Retina (tissue), 1 donor: Measurements from ENCODE around the gene RNF114.
A peak's percentile ranks its signal among the peaks of the same experiment; 100 is the strongest.

Experiments
- DNase-seq: peaks from one replicate; pipeline ENCODE4 v3.0.0-alpha.2; 2016

Gene RNF114

DNA sequence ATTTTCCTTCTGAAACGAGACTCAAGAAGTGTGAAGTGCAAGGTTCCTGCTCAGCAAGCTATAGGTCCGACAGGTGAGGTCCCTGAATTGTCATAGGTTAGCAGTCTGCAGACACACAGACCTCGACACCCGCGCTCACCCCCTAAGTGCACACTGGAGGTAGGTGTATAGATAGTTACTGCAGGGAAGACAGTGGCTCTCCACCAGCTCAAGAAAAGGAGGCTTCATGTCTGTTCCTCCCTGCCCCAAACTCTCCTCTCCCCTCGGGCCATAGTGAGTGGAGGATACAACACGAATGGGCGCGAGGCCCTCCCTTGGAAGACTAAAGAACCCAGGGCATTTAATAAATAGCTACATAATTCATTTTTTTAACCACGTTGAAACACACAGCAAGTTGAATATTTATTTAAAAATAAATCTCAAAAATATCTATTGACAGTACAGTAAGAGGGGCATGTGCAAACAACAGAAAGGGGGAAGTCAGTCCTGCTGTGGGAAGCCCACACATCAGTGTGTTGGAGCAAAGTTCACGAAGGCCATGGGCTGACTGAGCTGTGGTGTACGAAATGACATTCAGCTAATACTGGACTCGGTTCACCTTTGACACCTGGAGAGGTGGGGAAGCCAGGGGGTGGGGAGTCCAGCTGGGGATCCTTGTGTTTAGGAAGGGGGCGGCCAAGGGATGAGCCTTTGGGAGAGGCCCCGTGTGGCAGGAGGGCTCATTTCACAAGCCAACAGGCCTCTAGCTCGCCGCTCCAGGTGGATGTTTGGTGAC is 31.6 kb upstream of the RNF114 start:
- DNase-seq: no peak

GRCh38 chr20:49905415-49906091 is 30.6 kb upstream of the RNF114 start:
- no peak for DNase-seq

DNA sequence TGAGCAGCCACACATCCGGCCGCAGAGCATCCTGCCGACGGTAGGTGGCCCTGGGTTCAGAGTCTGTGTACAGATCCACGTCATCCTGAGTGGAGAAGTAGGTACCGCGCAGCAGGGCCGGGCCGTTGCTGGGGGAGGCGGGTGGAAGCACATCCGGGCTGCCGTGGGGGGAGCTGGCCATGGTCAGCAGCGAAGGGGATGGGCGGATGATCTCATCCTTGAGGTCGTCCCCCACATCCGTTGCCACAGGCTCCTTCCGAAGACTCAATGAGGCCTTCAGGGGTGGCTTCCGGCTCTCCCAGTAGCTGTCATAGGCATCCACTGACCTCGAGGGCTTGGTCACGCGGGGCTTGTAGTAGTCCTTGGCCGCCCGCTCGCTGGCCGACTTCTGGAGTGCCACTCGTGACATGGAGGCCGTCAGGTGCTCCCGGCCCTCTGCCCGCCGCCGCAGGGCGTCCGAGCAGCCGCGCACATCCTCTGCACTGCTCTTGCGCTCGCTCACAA is 30.0 kb upstream of the RNF114 start:
- no peak for DNase-seq

DNA sequence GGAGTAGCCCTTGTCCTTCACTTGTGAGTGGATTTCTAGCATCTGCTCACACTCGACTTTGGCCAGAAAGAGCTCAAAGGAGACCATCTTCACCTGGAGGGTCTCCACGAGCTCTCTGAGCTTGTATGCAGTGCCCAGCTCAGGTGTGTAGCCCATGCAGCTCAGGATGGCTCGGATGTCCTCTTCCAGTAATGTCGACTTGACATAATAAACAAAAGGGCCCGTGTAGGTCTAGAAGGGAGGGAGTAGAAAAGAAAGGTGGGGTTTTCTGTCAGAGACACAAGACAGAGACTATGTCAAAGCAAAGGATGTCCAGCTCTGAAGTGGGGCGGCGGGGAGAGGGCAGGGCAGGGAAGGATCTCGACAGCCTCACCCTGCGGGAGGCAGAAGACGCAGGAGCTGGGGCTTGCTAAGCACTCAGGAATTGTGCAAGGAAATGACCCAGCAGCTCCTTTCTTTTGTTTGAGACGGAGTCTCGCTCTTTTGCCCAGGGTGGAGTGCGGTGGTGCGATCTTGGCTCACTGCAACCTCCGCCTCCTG is 29.5 kb upstream of the RNF114 start:
- DNase-seq: no peak

GRCh38 chr20:49907405-49908257 is 28.6 kb upstream of the RNF114 start:
- no peak for DNase-seq

DNA sequence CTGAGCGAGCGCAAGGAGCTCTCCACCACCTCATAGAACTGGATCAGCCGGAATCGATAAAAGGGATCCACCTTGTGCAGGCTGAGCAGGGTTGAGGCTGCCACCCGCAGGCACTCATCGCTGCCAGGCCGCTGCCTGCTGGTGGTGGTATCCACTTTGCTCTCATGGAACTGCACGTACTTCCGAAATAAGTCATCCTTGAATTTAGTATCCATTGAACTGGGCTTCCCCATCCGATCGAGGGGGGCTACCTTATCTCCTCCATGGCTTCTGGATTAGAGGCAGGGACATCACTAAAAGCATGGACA is 28.0 kb upstream of the RNF114 start:
- no peak for DNase-seq

GRCh38 chr20:49909499-49910339 is 26.5 kb upstream of the RNF114 start:
- DNase-seq: peak; percentile 14

DNA sequence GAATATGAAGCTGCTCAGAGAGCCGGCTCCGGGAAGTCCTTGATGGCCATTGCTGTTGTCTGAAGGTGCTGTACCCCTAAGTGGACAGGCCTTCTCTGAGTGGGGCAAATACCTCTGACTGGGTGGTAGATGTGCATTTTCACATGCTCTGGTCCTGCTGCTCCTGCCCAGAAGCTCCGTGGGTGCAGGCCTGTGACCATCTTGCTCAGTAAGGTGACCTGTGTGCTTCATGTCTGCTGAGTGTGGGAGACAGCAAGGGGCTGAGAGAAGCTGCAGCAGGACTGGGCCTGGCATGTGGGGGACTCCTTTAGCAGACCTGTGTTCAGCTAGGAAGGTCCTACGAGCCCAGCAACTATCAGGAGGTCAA is 25.9 kb upstream of the RNF114 start:
- no peak for DNase-seq

DNA sequence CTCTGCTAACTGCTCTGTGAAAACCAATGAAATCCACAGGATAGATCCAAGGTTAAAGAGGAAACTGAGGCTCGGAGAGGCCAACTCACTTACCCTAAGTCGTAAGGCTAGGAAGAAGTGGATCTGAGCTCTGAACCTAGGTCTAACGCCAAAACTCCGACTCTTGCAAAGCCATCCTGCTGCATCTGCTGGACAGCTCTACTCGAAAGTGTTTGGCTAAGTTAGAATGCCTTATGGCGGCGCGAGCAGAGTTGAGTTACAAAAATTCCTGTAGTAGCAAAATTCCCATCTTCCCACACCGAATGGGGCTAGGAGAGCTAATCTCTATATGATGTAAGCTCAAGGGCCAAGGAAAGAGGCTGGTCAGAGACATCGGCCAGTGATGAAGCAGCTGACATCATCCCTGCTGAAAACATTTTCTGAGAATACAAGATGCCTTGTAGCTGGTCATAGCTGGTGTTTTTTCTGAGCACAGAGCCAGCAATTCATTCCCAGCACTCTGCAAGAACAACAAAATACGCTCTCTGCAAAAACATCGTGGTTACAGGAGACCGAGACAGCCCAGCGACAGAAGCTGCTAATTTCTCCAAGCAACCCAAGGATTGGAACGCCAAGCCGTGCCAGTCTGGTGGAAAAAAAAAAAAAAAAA is 22.7 kb upstream of the RNF114 start:
- no peak for DNase-seq

GRCh38 chr20:49914310-49915117 is 21.7 kb upstream of the RNF114 start:
- no peak for DNase-seq

GRCh38 chr20:49915118-49915379 is 21.1 kb upstream of the RNF114 start:
- DNase-seq: no peak

- DNase-seq: peak; percentile 100
These were observed 20.6 kb upstream of the RNF114 start, which contains the start of gene SPATA2 for GRCh38 chr20:49915380-49916145. Gene SPATA2 (minus strand): TSS chr20:49915529. CDS start chr20:49908490, 7,039 bp downstream.

- DNase-seq: no peak
These were observed 19.8 kb upstream of the RNF114 start for GRCh38 chr20:49916146-49917002.

DNA sequence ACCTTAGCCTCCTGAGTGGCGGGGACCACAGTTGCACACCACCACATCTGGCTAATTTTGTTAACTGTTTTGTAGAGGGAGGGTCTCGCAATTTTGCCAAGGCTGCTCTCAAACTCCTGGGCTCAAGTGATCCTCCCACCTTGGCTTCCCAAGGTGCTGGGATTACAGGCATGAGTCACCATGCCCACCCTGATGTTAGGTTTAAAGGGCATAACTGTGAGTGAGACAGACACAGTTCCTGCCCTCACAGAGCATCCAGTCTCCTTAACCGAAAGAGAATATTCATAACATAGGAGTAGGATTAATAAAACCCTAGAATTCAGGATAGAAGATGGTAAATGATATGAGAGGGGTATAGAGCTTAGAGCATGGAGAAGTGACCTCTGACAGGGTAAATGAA is 17.8 kb upstream of the RNF114 start:
- no peak for DNase-seq

GRCh38 chr20:49919009-49919408 is 17.2 kb upstream of the RNF114 start:
- DNase-seq: no peak

- no peak for DNase-seq
These were observed 16.7 kb upstream of the RNF114 start for GRCh38 chr20:49919461-49919860.

- no peak for DNase-seq
These were observed 11.9 kb upstream of the RNF114 start for GRCh38 chr20:49924247-49924646.

DNA sequence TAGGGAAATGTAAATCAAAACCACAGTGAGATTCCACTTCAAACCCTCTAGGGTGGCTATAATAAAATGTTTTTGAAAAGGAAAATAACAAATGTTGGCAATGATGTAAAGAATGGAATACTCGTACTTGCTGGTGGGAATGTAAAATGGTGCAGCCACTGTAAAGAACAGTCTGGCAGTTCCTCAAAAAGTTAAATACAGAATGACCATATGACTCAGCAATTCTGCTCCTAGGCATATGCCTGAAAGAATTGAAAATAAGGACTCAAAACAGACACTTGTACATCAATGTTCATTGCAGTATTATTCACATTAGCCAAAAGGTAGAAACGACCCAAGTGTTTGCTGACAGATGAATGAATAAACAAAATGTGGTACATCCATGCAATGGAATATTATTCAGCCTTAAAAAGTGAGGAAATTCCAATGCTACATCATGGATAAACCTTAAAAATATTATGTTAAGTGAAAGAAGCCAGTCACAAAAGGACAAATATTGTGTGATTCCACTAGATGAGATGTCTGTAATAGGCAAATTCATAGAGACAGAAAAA is 10.2 kb upstream of the RNF114 start:
- no peak for DNase-seq
